GM18511 (cell line): ENCODE data around the gene KCNJ16.

Source experiments
- ATAC-seq: cut with Tn5 transposase; IDR thresholded peaks from one replicate; pipeline ENCODE4 v1.9.1; 2021; ENCODE audit warnings: mild to moderate bottlenecking, moderate library complexity; ENCODE audit not compliant: unreplicated experiment

KCNJ16 gene

GRCh38 chr17:70123193-70123592 lies 48.2 kb downstream of the KCNJ16 start:
- ATAC-seq = no peak

GRCh38 chr17:70124723-70125122 lies 49.7 kb downstream of the KCNJ16 start:
- no peak for ATAC-seq

- ATAC-seq = no peak
Measured at GRCh38 chr17:70127221-70127873, 52.3 kb downstream of the KCNJ16 start.

GRCh38 chr17:70128727-70129238 lies 53.8 kb downstream of the KCNJ16 start:
- no peak for ATAC-seq

GRCh38 chr17:70130289-70130688 lies 55.3 kb downstream of the KCNJ16 start:
- ATAC-seq = no peak

- ATAC-seq = no peak
Measured at GRCh38 chr17:70132505-70132904, 57.5 kb downstream of the KCNJ16 start.

GRCh38 chr17:70134042-70134441 lies 59.0 kb downstream of the KCNJ16 start:
- ATAC-seq = no peak

- ATAC-seq = no peak
Measured at GRCh38 chr17:70134777-70135176, 59.8 kb downstream of the KCNJ16 start.

- ATAC-seq = no peak
Measured at GRCh38 chr17:70136131-70136530, 61.1 kb downstream of the KCNJ16 start.

GRCh38 chr17:70137451-70138230 lies 62.6 kb downstream of the KCNJ16 start:
- ATAC-seq = peak; percentile 100

- no peak for ATAC-seq
Measured at GRCh38 chr17:70138291-70138865, 63.4 kb downstream of the KCNJ16 start.

- no peak for ATAC-seq
Measured at GRCh38 chr17:70139449-70139993, 64.5 kb downstream of the KCNJ16 start.

GRCh38 chr17:70144260-70144846 lies 69.3 kb downstream of the KCNJ16 start:
- no peak for ATAC-seq

- no peak for ATAC-seq
Measured at GRCh38 chr17:70153210-70153609, 78.2 kb downstream of the KCNJ16 start.

GRCh38 chr17:70157151-70157550 lies 82.1 kb downstream of the KCNJ16 start:
- ATAC-seq = no peak

- no peak for ATAC-seq
Measured at GRCh38 chr17:70158180-70158579, 83.2 kb downstream of the KCNJ16 start.

- ATAC-seq = no peak
Measured at GRCh38 chr17:70158591-70158990, 83.6 kb downstream of the KCNJ16 start.

GRCh38 chr17:70159980-70160379 lies 85.0 kb downstream of the KCNJ16 start:
- no peak for ATAC-seq

GRCh38 chr17:70161519-70161918 lies 86.5 kb downstream of the KCNJ16 start:
- no peak for ATAC-seq

GRCh38 chr17:70165383-70165782 lies 90.4 kb downstream of the KCNJ16 start:
- ATAC-seq = no peak

GRCh38 chr17:70166615-70167014 lies 91.6 kb downstream of the KCNJ16 start:
- no peak for ATAC-seq
